Prostate gland (tissue), 2 donors: ENCODE data around the gene AKT2.

Source experiments
- POLR2A ChIP-seq: fragments of 450-650 bp; IDR thresholded peaks from one replicate; pipeline ENCODE4 v1.6.1; 2016; ENCODE audit warnings: antibody characterized with exemption, mild to moderate bottlenecking
- POLR2AphosphoS5 ChIP-seq: sonication (generic); formaldehyde crosslinking; IDR thresholded peaks from one replicate; pipeline ENCODE4 v1.6.1; 2017; ENCODE audit warnings: antibody characterized with exemption
- TF ChIP-seq, protein P1 (sequence below), 4 experiments: fragments of 200-600 bp in 2 of 4; fragments of 450-650 bp in 2 of 4; sonication (generic) in 2 of 4; IDR thresholded peaks; 1 replicate in 3 of 4; 2 replicates in 1 of 4; pipeline ENCODE4 v1.5.1; 2016 to 2019; ENCODE audit warnings: antibody characterized with exemption in 4 of 4, mild to moderate bottlenecking in 2 of 4, moderate library complexity in 2 of 4

- TF ChIP-seq, protein P1, sequence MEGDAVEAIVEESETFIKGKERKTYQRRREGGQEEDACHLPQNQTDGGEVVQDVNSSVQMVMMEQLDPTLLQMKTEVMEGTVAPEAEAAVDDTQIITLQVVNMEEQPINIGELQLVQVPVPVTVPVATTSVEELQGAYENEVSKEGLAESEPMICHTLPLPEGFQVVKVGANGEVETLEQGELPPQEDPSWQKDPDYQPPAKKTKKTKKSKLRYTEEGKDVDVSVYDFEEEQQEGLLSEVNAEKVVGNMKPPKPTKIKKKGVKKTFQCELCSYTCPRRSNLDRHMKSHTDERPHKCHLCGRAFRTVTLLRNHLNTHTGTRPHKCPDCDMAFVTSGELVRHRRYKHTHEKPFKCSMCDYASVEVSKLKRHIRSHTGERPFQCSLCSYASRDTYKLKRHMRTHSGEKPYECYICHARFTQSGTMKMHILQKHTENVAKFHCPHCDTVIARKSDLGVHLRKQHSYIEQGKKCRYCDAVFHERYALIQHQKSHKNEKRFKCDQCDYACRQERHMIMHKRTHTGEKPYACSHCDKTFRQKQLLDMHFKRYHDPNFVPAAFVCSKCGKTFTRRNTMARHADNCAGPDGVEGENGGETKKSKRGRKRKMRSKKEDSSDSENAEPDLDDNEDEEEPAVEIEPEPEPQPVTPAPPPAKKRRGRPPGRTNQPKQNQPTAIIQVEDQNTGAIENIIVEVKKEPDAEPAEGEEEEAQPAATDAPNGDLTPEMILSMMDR (IDR thresholded peaks at IDR 0.05), result no peak
- no peak for TF ChIP-seq POLR2A
- TF ChIP-seq POLR2AphosphoS5, result no peak
Measured at GRCh38 chr19:40213251-40213829, 71.8 kb downstream of the AKT2 start.
